Right lobe of liver (tissue), 4 donors: ENCODE data around the gene ESPL1.

ENCODE experiments used
- CTCF ChIP-seq, 4 donors: fragments of 200-600 bp in 3 of 4; fragments of 450-650 bp in 1 of 4; IDR thresholded peaks; one replicate each; pipeline versions ENCODE4 v1.5.1 to v1.8.0; 2016 to 2022; ENCODE audit warnings: antibody characterized with exemption in 4 of 4, mild to moderate bottlenecking in 2 of 4
- POLR2A ChIP-seq: fragments of 450-650 bp; IDR thresholded peaks from one replicate; pipeline ENCODE4 v1.6.1; 2017; ENCODE audit warnings: antibody characterized with exemption, mild to moderate bottlenecking
- donor health status: DM: no; HTN: no; CAD: no.
- donor health status: DM: no; HTN: no; CAD: no.
- donor health status: DM: no; HTN: yes; CAD: no.

- TF ChIP-seq CTCF (IDR thresholded peaks at IDR 0.05) (no peak), POLR2A (no peak)
Observed at GRCh38 chr12:53231671-53231920, 36.5 kb upstream of the ESPL1 start.
